Measurements from ENCODE around the gene USP34. TPM values are rescaled to one million over a fixed set of nuclear protein-coding genes. Genes with fewer than 3 reads are reported as not detected.

Gene USP34
- total and polyA plus RNA-seq, 9 of the 15 experiments (the other 6 are each of a cell fraction or from before 2014, with no cell fraction given): 19.8 to 108 (median 67.8) TPM

GRCh38 chr2:61419129-61419528, 51.8 kb downstream of the USP34 start:
- peaks cover 89% of the 10 kb centered on the region for H3K79me2 ChIP-seq (ENCODE audit: control insufficient read depth, insufficient read depth, low read length)
- H3K4me1 ChIP-seq (replicated peaks in 1 of 2; ENCODE audit: control insufficient read depth in 2 of 2, insufficient read depth in 2 of 2, low read length in 2 of 2): peaks cover 8 to 16% of the 10 kb centered on the region in 2 experiments; a peak in 4 of 5 replicates
- TSS peak; percentile 16 for BruUV-seq (replicated peaks)
- H3K9me3 ChIP-seq (replicated peaks; ENCODE audit: control insufficient read depth, insufficient read depth, low read depth, low read length): no peaks in the 10 kb centered on the region
- DNase-seq (ENCODE audit: extremely low read depth in 1 of 4, low spot score in 3 of 4) (no peak), FAIRE-seq (no peak), ATAC-seq (no peak)
- WGBS (ENCODE audit: insufficient coverage, low coverage, missing lambda C conversion rate): 72% methylated on average over 5 of the region's 5 CpGs
- peaks cover 35% of the 10 kb centered on the region; the same call in 2 of the 3 replicates for H3K36me3 ChIP-seq (ENCODE audit: control insufficient read depth, insufficient read depth, low read length)
- H3K27ac ChIP-seq (ENCODE audit: extremely low read depth, low read depth, low read length): no peak overlapping the region
- no peak overlapping the region for H3K4me3 ChIP-seq
- H4K20me1 ChIP-seq (replicated peaks; ENCODE audit: control insufficient read depth, insufficient read depth, low read length): peaks cover 15% of the 10 kb centered on the region
- no peak overlapping the region for H3K9ac ChIP-seq (ENCODE audit: insufficient read depth in 1 of 2, low read depth in 2 of 2, low read length in 2 of 2)
- CTCF ChIA-PET (ENCODE audit: low intra/inter-chr PET ratio): no interaction called here
- POLR2A ChIA-PET: interaction anchor here (0.6 kb wide), 1 partner anchor 12 kb away, joined by 3 read pairs; no protein-coding TSS in a partner anchor
- in situ Hi-C loops (cut with MboI) (no loop called here), intact Hi-C loops (cut with micrococcal nuclease) (no loop called here)
- no peak overlapping the region for H3K4me2 ChIP-seq (ENCODE audit: insufficient read depth, low read length)
- H2AFZ ChIP-seq (ENCODE audit: low read depth, low read length): no peak overlapping the region
- no peaks in the 10 kb centered on the region for H3K9me1 ChIP-seq (ENCODE audit: control insufficient read depth, insufficient read depth, low read length)
- no peaks in the 10 kb centered on the region for H3K27me3 ChIP-seq (ENCODE audit: control insufficient read depth in 2 of 2, insufficient read depth in 2 of 2, low read length in 2 of 2)
- TF ChIP-seq PREB (CRISPR knock-in tag; IDR thresholded peaks at IDR 0.05) (no peak), L3MBTL2 (IDR thresholded peaks at IDR 0.05) (no peak), CREB5 (CRISPR knock-in tag; IDR thresholded peaks at IDR 0.05) (no peak), RCOR1 (IDR thresholded peaks at IDR 0.05; ENCODE audit: borderline replicate concordance in 1 of 2, low read depth in 2 of 2, low read length in 2 of 2) (no peak), HDAC2 (IDR thresholded peaks at IDR 0.05) (no peak), ZFX (CRISPR knock-in tag; IDR thresholded peaks at IDR 0.05) (no peak), MITF (IDR thresholded peaks at IDR 0.05) (no peak), NBN (IDR thresholded peaks at IDR 0.05; ENCODE audit: low read depth) (no peak), EZH2 (IDR thresholded peaks at IDR 0.05; ENCODE audit: borderline replicate concordance, low read depth, low read length) (no peak), GTF2B (IDR thresholded peaks at IDR 0.05; ENCODE audit: extremely low read depth, insufficient read length) (no peak), CREB3 (tag; conservative IDR thresholded peaks at IDR 0.05; ENCODE audit: low read depth) (no peak), SREBF2 (CRISPR knock-in tag; IDR thresholded peaks at IDR 0.05) (no peak), THAP7 (CRISPR knock-in tag; IDR thresholded peaks at IDR 0.05) (no peak)

Measured in K562 (cell line).